GM12801 (cell line): ENCODE measurements around the gene CFAP126.

Experiments used
- CTCF ChIP-seq: IDR thresholded peaks from one replicate; pipeline ENCODE4 v1.5.1; 2011; ENCODE audit warnings: control low read depth; ENCODE audit not compliant: insufficient read length; ENCODE audit errors: extremely low read depth

The CFAP126 gene

GRCh38 chr1:161367684-161368400, at the start of gene CFAP126:
TSS of gene CFAP126 (minus strand) at chr1:161367876. CDS start at chr1:161367868, 8 bp downstream.
- no peak for TF ChIP-seq CTCF

GRCh38 chr1:161408429-161409052, 40.9 kb upstream of the CFAP126 start:
- TF ChIP-seq CTCF = no peak

- no peak for TF ChIP-seq CTCF
Observed at GRCh38 chr1:161407451-161407985, 39.8 kb upstream of the CFAP126 start.

DNA sequence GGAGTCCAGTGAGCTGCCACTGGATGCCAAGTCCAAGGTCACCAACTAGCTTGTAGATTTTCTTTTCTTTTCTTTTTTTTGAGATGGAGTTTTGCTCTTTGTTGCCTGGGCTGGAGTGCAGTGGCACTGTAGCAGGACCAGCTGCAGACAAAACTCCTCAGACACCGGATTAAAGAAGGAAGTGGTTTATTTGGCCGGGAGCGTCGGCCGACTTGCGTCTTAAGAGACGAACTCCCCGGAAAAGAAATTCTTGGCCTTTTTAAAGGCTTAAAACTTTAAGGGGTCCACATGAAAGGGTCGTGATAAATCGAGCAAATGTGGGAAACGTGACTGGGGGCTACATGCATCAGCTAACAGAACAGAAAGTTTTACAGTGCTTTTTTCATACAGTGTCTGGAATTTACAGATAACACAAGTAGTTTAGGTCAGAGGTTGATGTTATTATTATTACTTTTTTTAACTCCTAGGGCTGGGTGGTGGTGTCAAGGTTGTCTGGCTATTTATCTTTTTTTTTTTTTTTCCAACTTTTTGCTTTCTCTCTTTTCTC, 36.4 kb upstream of the CFAP126 start:
- TF ChIP-seq CTCF = no peak

GRCh38 chr1:161402446-161402845, 34.8 kb upstream of the CFAP126 start:
- no peak for TF ChIP-seq CTCF

DNA sequence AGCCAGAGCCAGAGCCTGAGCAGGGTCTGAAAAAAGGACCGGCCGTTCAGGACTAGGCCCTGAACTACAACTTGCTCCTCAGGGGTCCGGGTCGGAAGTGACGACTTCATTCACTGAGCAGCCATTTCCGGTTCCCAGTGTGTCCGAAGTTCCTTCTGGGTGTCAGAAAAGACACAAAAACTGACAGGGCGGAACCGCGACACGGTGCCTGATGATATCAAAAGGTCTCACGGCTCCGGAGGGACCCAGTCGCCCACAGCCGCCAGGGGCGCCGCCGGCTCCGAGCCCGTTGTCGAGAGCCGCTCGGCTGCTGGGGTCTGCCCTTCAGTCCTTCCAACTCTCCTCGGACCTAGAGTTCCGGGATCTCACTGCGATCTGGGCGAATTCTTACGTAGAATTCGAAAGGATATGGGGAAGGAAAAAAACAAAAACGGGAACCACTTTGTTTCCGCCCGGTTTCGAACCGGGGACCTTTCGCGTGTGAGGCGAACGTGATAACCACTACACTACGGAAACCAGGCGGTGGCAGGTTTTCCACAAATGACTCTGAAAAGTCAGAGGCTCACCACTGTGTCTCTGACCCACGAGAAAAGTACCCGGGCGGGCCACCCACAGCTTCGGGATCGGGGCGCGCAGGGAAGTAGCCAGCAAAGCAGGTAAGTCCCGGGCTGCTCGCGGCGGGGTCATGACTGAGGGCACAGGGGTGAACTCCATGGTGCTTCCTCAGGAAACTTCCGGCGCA, 31.8 kb upstream of the CFAP126 start:
- no peak for TF ChIP-seq CTCF

DNA sequence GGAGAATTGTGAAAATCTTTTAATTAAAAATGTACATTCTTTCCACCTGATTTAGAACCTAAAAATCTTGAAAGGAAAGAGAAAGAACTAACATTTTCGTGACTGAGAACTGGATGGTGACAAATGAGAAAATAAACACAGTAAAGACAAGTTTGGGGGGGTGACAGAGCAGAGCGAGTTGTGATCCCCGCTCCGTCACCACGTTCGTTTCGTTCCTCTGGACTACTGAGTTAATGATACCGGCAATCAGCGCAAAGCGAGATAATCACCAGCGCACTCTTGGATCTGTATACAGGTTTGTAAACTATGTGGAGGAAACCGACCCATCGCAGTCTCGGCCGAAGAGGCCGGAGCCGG, 31.2 kb upstream of the CFAP126 start:
- no peak for TF ChIP-seq CTCF
